ENCODE measurements around the gene PPP1CA.
"Not testable (repeated sequence)": the region's sequence is repeated elsewhere in the genome, so short reads cannot be mapped to it uniquely, and the experiment has no call there.

Gene PPP1CA

GRCh38 chr11:67428052-67429001, 26.7 kb upstream of the PPP1CA start, which contains the start of gene RPS6KB2:
TSS of gene RPS6KB2 (plus strand) at chr11:67428494. CDS start at chr11:67428546, 52 bp downstream.
- peak; percentile 98 for DNase-seq
- peak within 1 kb of the TSS; percentile 86 to 99 (median 94) for H3K4me3 ChIP-seq (ENCODE audit: control insufficient read depth in 1 of 7, extremely low read depth in 1 of 7, insufficient read depth in 4 of 7, low read depth in 2 of 7, low read length in 6 of 7)
- POLR2A ChIA-PET: interaction anchor here (0.6 to 1.7 kb wide), 6 partner anchors 8 to 215 kb away, joined by 3 to 10 read pairs (median 4); partner anchors contain the start of gene PPP1CA
- peaks cover 3 to 33% (median 21%) of the 10 kb centered on the region in 4 experiments for H3K4me1 ChIP-seq (ENCODE audit: control extremely low read depth in 1 of 4, control insufficient read depth in 4 of 4, insufficient read depth in 4 of 4, low read length in 3 of 4)
- CTCF ChIA-PET: interaction anchor here (0.8 to 2.5 kb wide), 6 partner anchors 10 to 46 kb away, joined by 3 to 7 read pairs (median 3); partner anchors contain the start of gene TMEM134
- no peaks in the 10 kb centered on the region for H3K27me3 ChIP-seq (replicated peaks in 2 of 5; ENCODE audit: control insufficient read depth in 4 of 5, insufficient read depth in 5 of 5, low read length in 4 of 5)
- peaks cover 0 to 24% (median 18%) of the 10 kb centered on the region in 4 experiments for H3K36me3 ChIP-seq (ENCODE audit: control insufficient read depth in 4 of 4, insufficient read depth in 4 of 4, low read length in 3 of 4)
- H3K9me3 ChIP-seq (ENCODE audit: control extremely low read depth in 1 of 5, control insufficient read depth in 4 of 5, insufficient read depth in 2 of 5, low read depth in 1 of 5, low read length in 4 of 5): no peaks in the 10 kb centered on the region
- H3K27ac ChIP-seq (ENCODE audit: insufficient read depth in 1 of 2, low read depth in 1 of 2, low read length in 2 of 2, poor library complexity in 1 of 2, severe bottlenecking in 2 of 2): peak within 1 kb of the TSS; percentile 90 to 95
- under 1% methylated on average over 62 of the region's 68 CpGs for WGBS (ENCODE audit: insufficient coverage)

- not testable (repeated sequence) for H3K9me3 ChIP-seq (ENCODE audit: control extremely low read depth in 1 of 5, control insufficient read depth in 4 of 5, insufficient read depth in 2 of 5, low read depth in 1 of 5, low read length in 4 of 5); DNase-seq; H3K27me3 ChIP-seq (replicated peaks in 2 of 5; ENCODE audit: control insufficient read depth in 4 of 5, insufficient read depth in 5 of 5, low read length in 4 of 5)
- peak overlapping the region; percentile 86 to 99 (median 94) for H3K4me3 ChIP-seq (ENCODE audit: control insufficient read depth in 1 of 7, extremely low read depth in 1 of 7, insufficient read depth in 4 of 7, low read depth in 2 of 7, low read length in 6 of 7)
- ChIA-PET POLR2A (interaction anchor here (1.0 to 1.6 kb wide), 2 partner anchors 9 to 12 kb away, joined by 4 read pairs; no protein-coding TSS in a partner anchor), CTCF (interaction anchor here (1.4 to 2.5 kb wide), 2 partner anchors 19 to 45 kb away, joined by 3 to 7 read pairs; no protein-coding TSS in a partner anchor)
- H3K36me3 ChIP-seq (ENCODE audit: control insufficient read depth in 4 of 4, insufficient read depth in 4 of 4, low read length in 3 of 4): peaks cover 0 to 15% (median 10%) of the 10 kb centered on the region in 4 experiments
- peak overlapping the region; percentile 90 to 95 for H3K27ac ChIP-seq (ENCODE audit: insufficient read depth in 1 of 2, low read depth in 1 of 2, low read length in 2 of 2, poor library complexity in 1 of 2, severe bottlenecking in 2 of 2)
- H3K4me1 ChIP-seq (ENCODE audit: control extremely low read depth in 1 of 4, control insufficient read depth in 4 of 4, insufficient read depth in 4 of 4, low read length in 3 of 4): peaks cover 3 to 40% (median 18%) of the 10 kb centered on the region in 4 experiments
- WGBS (ENCODE audit: insufficient coverage): 81% methylated on average over 17 of the region's 19 CpGs
These were observed 25.8 kb upstream of the PPP1CA start for GRCh38 chr11:67427364-67427859.

- H3K9me3 ChIP-seq (ENCODE audit: control extremely low read depth in 1 of 5, control insufficient read depth in 4 of 5, insufficient read depth in 2 of 5, low read depth in 1 of 5, low read length in 4 of 5): no peaks in the 10 kb centered on the region
- no peak for DNase-seq
- WGBS (ENCODE audit: insufficient coverage): 96% methylated on average over 30 of the region's 34 CpGs
- H3K4me3 ChIP-seq (ENCODE audit: control insufficient read depth in 1 of 7, extremely low read depth in 1 of 7, insufficient read depth in 4 of 7, low read depth in 2 of 7, low read length in 6 of 7): no peak overlapping the region
- CTCF ChIA-PET: interaction anchor here (1.1 to 4.4 kb wide), 4 partner anchors 12 to 22 kb away, joined by 3 to 22 read pairs (median 6); partner anchors contain the start of genes PPP1CA and PTPRCAP
- H3K27me3 ChIP-seq (replicated peaks in 2 of 5; ENCODE audit: control insufficient read depth in 4 of 5, insufficient read depth in 5 of 5, low read length in 4 of 5): no peaks in the 10 kb centered on the region
- H3K36me3 ChIP-seq (ENCODE audit: control insufficient read depth in 4 of 4, insufficient read depth in 4 of 4, low read length in 3 of 4): no peaks in the 10 kb centered on the region
- H3K27ac ChIP-seq (ENCODE audit: insufficient read depth in 1 of 2, low read depth in 1 of 2, low read length in 2 of 2, poor library complexity in 1 of 2, severe bottlenecking in 2 of 2): no peak overlapping the region
- POLR2A ChIA-PET: no interaction called here
- peaks cover 3 to 57% (median 31%) of the 10 kb centered on the region in 4 experiments for H3K4me1 ChIP-seq (ENCODE audit: control extremely low read depth in 1 of 4, control insufficient read depth in 4 of 4, insufficient read depth in 4 of 4, low read length in 3 of 4)
These were observed 22.4 kb upstream of the PPP1CA start for GRCh38 chr11:67423891-67424613.

- no peak overlapping the region for H3K4me3 ChIP-seq (ENCODE audit: control insufficient read depth in 1 of 7, extremely low read depth in 1 of 7, insufficient read depth in 4 of 7, low read depth in 2 of 7, low read length in 6 of 7)
- WGBS (ENCODE audit: insufficient coverage): 93% methylated on average over 12 of the region's 13 CpGs
- peaks cover 0 to 57% (median 32%) of the 10 kb centered on the region in 4 experiments for H3K4me1 ChIP-seq (ENCODE audit: control extremely low read depth in 1 of 4, control insufficient read depth in 4 of 4, insufficient read depth in 4 of 4, low read length in 3 of 4)
- DNase-seq: no peak
- no peaks in the 10 kb centered on the region for H3K36me3 ChIP-seq (ENCODE audit: control insufficient read depth in 4 of 4, insufficient read depth in 4 of 4, low read length in 3 of 4)
- H3K27me3 ChIP-seq (replicated peaks in 2 of 5; ENCODE audit: control insufficient read depth in 4 of 5, insufficient read depth in 5 of 5, low read length in 4 of 5): no peaks in the 10 kb centered on the region
- no peak overlapping the region for H3K27ac ChIP-seq (ENCODE audit: insufficient read depth in 1 of 2, low read depth in 1 of 2, low read length in 2 of 2, poor library complexity in 1 of 2, severe bottlenecking in 2 of 2)
- H3K9me3 ChIP-seq (ENCODE audit: control extremely low read depth in 1 of 5, control insufficient read depth in 4 of 5, insufficient read depth in 2 of 5, low read depth in 1 of 5, low read length in 4 of 5): no peaks in the 10 kb centered on the region
- ChIA-PET POLR2A (no interaction called here), CTCF (interaction anchor here (0.8 to 4.4 kb wide), 5 partner anchors 9 to 88 kb away, joined by 3 to 22 read pairs (median 4); partner anchors contain the start of genes PPP1CA and PTPRCAP)
These were observed 21.8 kb upstream of the PPP1CA start for GRCh38 chr11:67423466-67423865.

- Histone ChIP-seq H3K9me3 (ENCODE audit: control extremely low read depth in 1 of 5, control insufficient read depth in 4 of 5, insufficient read depth in 2 of 5, low read depth in 1 of 5, low read length in 4 of 5) (no peaks in the 10 kb centered on the region), H3K4me3 (ENCODE audit: control insufficient read depth in 1 of 7, extremely low read depth in 1 of 7, insufficient read depth in 4 of 7, low read depth in 2 of 7, low read length in 6 of 7) (no peak overlapping the region), H3K36me3 (ENCODE audit: control insufficient read depth in 4 of 4, insufficient read depth in 4 of 4, low read length in 3 of 4) (no peaks in the 10 kb centered on the region), H3K27me3 (replicated peaks in 2 of 5; ENCODE audit: control insufficient read depth in 4 of 5, insufficient read depth in 5 of 5, low read length in 4 of 5) (no peaks in the 10 kb centered on the region), H3K4me1 (ENCODE audit: control extremely low read depth in 1 of 4, control insufficient read depth in 4 of 4, insufficient read depth in 4 of 4, low read length in 3 of 4) (peaks cover 0 to 61% (median 38%) of the 10 kb centered on the region in 4 experiments), H3K27ac (ENCODE audit: insufficient read depth in 1 of 2, low read depth in 1 of 2, low read length in 2 of 2, poor library complexity in 1 of 2, severe bottlenecking in 2 of 2) (no peak overlapping the region)
- DNase-seq: no peak
- ChIA-PET CTCF (interaction anchor here (0.8 to 4.4 kb wide), 4 partner anchors 9 to 88 kb away, joined by 3 to 22 read pairs (median 4); partner anchors contain the start of gene PPP1CA), POLR2A (no interaction called here)
- 77% methylated on average over 5 of the region's 6 CpGs for WGBS (ENCODE audit: insufficient coverage)
These were observed 21.2 kb upstream of the PPP1CA start for GRCh38 chr11:67422891-67423290.

GRCh38 chr11:67421430-67422031, 19.9 kb upstream of the PPP1CA start:
- 80% methylated on average over 21 of the region's 22 CpGs for WGBS (ENCODE audit: insufficient coverage)
- Histone ChIP-seq H3K27me3 (replicated peaks in 2 of 5; ENCODE audit: control insufficient read depth in 4 of 5, insufficient read depth in 5 of 5, low read length in 4 of 5) (no peaks in the 10 kb centered on the region), H3K9me3 (ENCODE audit: control extremely low read depth in 1 of 5, control insufficient read depth in 4 of 5, insufficient read depth in 2 of 5, low read depth in 1 of 5, low read length in 4 of 5) (no peaks in the 10 kb centered on the region), H3K4me1 (ENCODE audit: control extremely low read depth in 1 of 4, control insufficient read depth in 4 of 4, insufficient read depth in 4 of 4, low read length in 3 of 4) (peaks cover 0 to 68% (median 46%) of the 10 kb centered on the region in 4 experiments), H3K4me3 (ENCODE audit: control insufficient read depth in 1 of 7, extremely low read depth in 1 of 7, insufficient read depth in 4 of 7, low read depth in 2 of 7, low read length in 6 of 7) (peak overlapping the region in 2 of 7 experiments; percentile 51 to 63), H3K27ac (ENCODE audit: insufficient read depth in 1 of 2, low read depth in 1 of 2, low read length in 2 of 2, poor library complexity in 1 of 2, severe bottlenecking in 2 of 2) (no peak overlapping the region), H3K36me3 (ENCODE audit: control insufficient read depth in 4 of 4, insufficient read depth in 4 of 4, low read length in 3 of 4) (no peaks in the 10 kb centered on the region)
- CTCF ChIA-PET: interaction anchor here (2.0 to 6.4 kb wide), 3 partner anchors 13 to 19 kb away, joined by 8 to 60 read pairs (median 22); partner anchors contain the start of genes PPP1CA, PTPRCAP and TBC1D10C
- POLR2A ChIA-PET: interaction anchor here (1.0 to 1.9 kb wide), 4 partner anchors 9 to 20 kb away, joined by 4 to 9 read pairs (median 8); partner anchors contain the start of genes PPP1CA and PTPRCAP
- no peak for DNase-seq
